Esophagus (tissue), 2 donors: ENCODE results near the gene CTDSP1. TPM values are rescaled to one million over a fixed set of nuclear protein-coding genes. Genes with fewer than 3 reads are reported as not detected.

Experiments
- H3K27ac ChIP-seq, 2 donors: one replicate each; pipeline ENCODE4 v1.5.1; 2013; ENCODE audit warnings: low read depth in 2 of 2, mild to moderate bottlenecking in 2 of 2, inconsistent platforms in 1 of 2, low read length in 1 of 2, moderate library complexity in 1 of 2
- H3K27me3 ChIP-seq, 2 donors: one replicate each; pipeline ENCODE4 v1.6.1; 2013; ENCODE audit warnings: low read length in 2 of 2, control low read depth in 1 of 2, mild to moderate bottlenecking in 1 of 2; ENCODE audit not compliant: insufficient read depth in 2 of 2, control insufficient read depth in 1 of 2
- H3K36me3 ChIP-seq, 2 donors: one replicate each; pipeline ENCODE4 v1.6.1; 2013; ENCODE audit warnings: low read length in 1 of 2; ENCODE audit not compliant: control insufficient read depth in 2 of 2, insufficient read depth in 2 of 2
- H3K4me1 ChIP-seq, 2 donors: one replicate each; pipeline ENCODE4 v1.6.1; 2013; ENCODE audit warnings: low read length in 1 of 2; ENCODE audit not compliant: control insufficient read depth in 2 of 2, insufficient read depth in 2 of 2
- H3K4me3 ChIP-seq, 2 donors: one replicate each; pipeline ENCODE4 v1.5.1; 2013; ENCODE audit warnings: low read length in 2 of 2, mild to moderate bottlenecking in 2 of 2, low read depth in 1 of 2, moderate library complexity in 1 of 2
- H3K9me3 ChIP-seq, 2 donors: one replicate each; pipeline ENCODE4 v1.6.1; 2013; ENCODE audit warnings: mild to moderate bottlenecking in 2 of 2, low read depth in 1 of 2, low read length in 1 of 2, moderate library complexity in 1 of 2; ENCODE audit not compliant: control insufficient read depth in 2 of 2, insufficient read depth in 1 of 2
- WGBS, 2 donors: extraction: QIAGEN DNeasy Blood & Tissue Kit; methylation state at CpG; one replicate each; pipeline ENCODE4 v1.1.7; 2013; 5-methylcytosine and 5-hydroxymethylcytosine counted together
- polyA plus RNA-seq, 2 donors: library from polyadenylated mRNA; stranded (reverse); fragments of 200-250 nt; gene quantifications; one replicate each; pipeline ENCODE4 v1.2.3, GENCODE V29; 2013
- donor health status: healthy with polysubstance abuse.
- donor health status: Bipolar disorder and iron deficiency.

CTDSP1 gene
- polyA plus RNA-seq, 2 donors = 59.1 to 76.9 TPM

GRCh38 chr2:218403810-218404209 lies 4.1 kb downstream of the CTDSP1 start:
- whole genome bisulfite sequencing, 2 donors = 74 to 75% methylated on average over 7 of the region's 7 CpGs
- Histone ChIP-seq H3K27ac (peak overlapping the region in 1 of 2 donors; percentile 13), H3K4me3 (no peak overlapping the region)

GRCh38 chr2:218404351-218405085 lies 4.8 kb downstream of the CTDSP1 start:
- no peaks in the 10 kb centered on the region for H3K9me3 ChIP-seq
- no peak overlapping the region for H3K4me3 ChIP-seq
- H3K27ac ChIP-seq = peak overlapping the region; percentile 13 to 86
- H3K27me3 ChIP-seq = no peaks in the 10 kb centered on the region
- 64 to 77% methylated on average over 16 of the region's 16 CpGs for WGBS, 2 donors
- H3K4me1 ChIP-seq = peaks cover 0 to 31% of the 10 kb centered on the region in 2 donors
- peaks cover 9 to 35% of the 10 kb centered on the region in 2 donors for H3K36me3 ChIP-seq

More at GRCh38 chr2:218403810-218404209, 4.1 kb downstream of the CTDSP1 start:
- H3K36me3 ChIP-seq = peaks cover 9 to 35% of the 10 kb centered on the region in 2 donors
- H3K4me1 ChIP-seq = peaks cover 0 to 33% of the 10 kb centered on the region in 2 donors
- no peaks in the 10 kb centered on the region for H3K27me3 ChIP-seq
- H3K9me3 ChIP-seq = no peaks in the 10 kb centered on the region

- H3K9me3 ChIP-seq = no peaks in the 10 kb centered on the region
- H3K27me3 ChIP-seq = no peaks in the 10 kb centered on the region
- WGBS, 2 donors = 43 to 51% methylated on average over 8 of the region's 8 CpGs
- H3K36me3 ChIP-seq = peaks cover 9 to 35% of the 10 kb centered on the region in 2 donors
- peaks cover 0 to 31% of the 10 kb centered on the region in 2 donors for H3K4me1 ChIP-seq
- H3K27ac ChIP-seq = peak overlapping the region; percentile 86 to 94
- H3K4me3 ChIP-seq = no peak overlapping the region
Measured at GRCh38 chr2:218405086-218405745, 5.5 kb downstream of the CTDSP1 start.

- Histone ChIP-seq H3K4me1 (peaks cover 0 to 31% of the 10 kb centered on the region in 2 donors), H3K27me3 (no peaks in the 10 kb centered on the region), H3K9me3 (no peaks in the 10 kb centered on the region), H3K36me3 (peaks cover 9 to 35% of the 10 kb centered on the region in 2 donors), H3K4me3 (peak overlapping the region; percentile 1 to 24), H3K27ac (peak overlapping the region; percentile 86 to 94)
- 3 to 4% methylated on average over 15 of the region's 15 CpGs for WGBS, 2 donors
Measured at GRCh38 chr2:218405746-218406208, 6.1 kb downstream of the CTDSP1 start.

- peak overlapping the region; percentile 44 to 47 for H3K4me3 ChIP-seq
- WGBS, 2 donors = 1% methylated on average over 32 to 56 of the region's 56 CpGs
- H3K27me3 ChIP-seq = no peaks in the 10 kb centered on the region
- peaks cover 0 to 26% of the 10 kb centered on the region in 2 donors for H3K4me1 ChIP-seq
- H3K36me3 ChIP-seq = peaks cover 9 to 30% of the 10 kb centered on the region in 2 donors
- no peaks in the 10 kb centered on the region for H3K9me3 ChIP-seq
- H3K27ac ChIP-seq = peak overlapping the region; percentile 92 to 94
Measured at GRCh38 chr2:218406209-218406948, 6.7 kb downstream of the CTDSP1 start.

GRCh38 chr2:218406949-218407618 lies 7.4 kb downstream of the CTDSP1 start:
- Histone ChIP-seq H3K4me3 (peak overlapping the region; percentile 44 to 47), H3K4me1 (peaks cover 0 to 19% of the 10 kb centered on the region in 2 donors), H3K27ac (peak overlapping the region; percentile 91 to 92), H3K9me3 (no peaks in the 10 kb centered on the region), H3K27me3 (no peaks in the 10 kb centered on the region), H3K36me3 (peaks cover 9 to 23% of the 10 kb centered on the region in 2 donors)
- WGBS, 2 donors = 5% methylated on average over 13 of the region's 13 CpGs

- H3K4me1 ChIP-seq = peaks cover 0 to 13% of the 10 kb centered on the region in 2 donors
- no peaks in the 10 kb centered on the region for H3K9me3 ChIP-seq
- H3K27me3 ChIP-seq = no peaks in the 10 kb centered on the region
- H3K4me3 ChIP-seq = no peak overlapping the region
- peaks cover 6 to 17% of the 10 kb centered on the region in 2 donors for H3K36me3 ChIP-seq
- H3K27ac ChIP-seq = peak overlapping the region in 1 of 2 donors; percentile 92
- 73 to 79% methylated on average over 8 of the region's 8 CpGs for WGBS, 2 donors
Measured at GRCh38 chr2:218407717-218408116, 8.0 kb downstream of the CTDSP1 start.

GRCh38 chr2:218418321-218418716 lies 18.7 kb downstream of the CTDSP1 start:
- no peaks in the 10 kb centered on the region for H3K27me3 ChIP-seq

More at GRCh38 chr2:218418321-218418716, 18.7 kb downstream of the CTDSP1 start:
- 86 to 87% methylated on average over 5 of the region's 5 CpGs for WGBS, 2 donors
- Histone ChIP-seq H3K4me3 (no peak overlapping the region), H3K36me3 (no peaks in the 10 kb centered on the region), H3K27ac (no peak overlapping the region), H3K4me1 (no peaks in the 10 kb centered on the region), H3K9me3 (no peaks in the 10 kb centered on the region)
